A673 (cell line): Measurements from ENCODE around the gene PRTG. TPM values are rescaled to one million over a fixed set of nuclear protein-coding genes. Genes with fewer than 3 reads are reported as not detected.

Experiments used
- BruUV-seq: library from RNA; stranded (reverse); fragments of 400-500 nt; replicated peaks from 2 replicates; lab custom pipeline; 2021; lab: Mats Ljungman, UMichigan
- CTCF ChIA-PET: fragments of 300-600 bp; sonication (Branson Sonifier 250); formaldehyde crosslinking; loops from one replicate; lab custom pipeline; 2022; ENCODE audit warnings: antibody characterized with exemption; lab: Charles Lee
- POLR2A ChIA-PET: fragments of 300-600 bp; sonication (Branson Sonifier 250); formaldehyde crosslinking; loops from one replicate; lab custom pipeline; 2022; ENCODE audit warnings: antibody characterized with exemption; ENCODE audit not compliant: low non-redundant PET; lab: Charles Lee
- DNase-seq: peaks from one replicate; pipeline ENCODE4 v3.0.0-alpha.2; 2015; ENCODE audit warnings: low spot score
- H3K27ac ChIP-seq: fragments of 200-600 bp; sonication (generic); 2 replicates; pipeline ENCODE4 v1.5.1; 2016; ENCODE audit warnings: mixed run types, low read depth, mild to moderate bottlenecking, mixed read lengths, antibody characterized with exemption, low read length; ENCODE audit not compliant: poor library complexity, severe bottlenecking
- H3K27me3 ChIP-seq: fragments of 200-600 bp; sonication (generic); replicated peaks from 2 replicates; pipeline ENCODE4 v1.6.1; 2017; ENCODE audit warnings: mixed run types, low read depth, mild to moderate bottlenecking, mixed read lengths, antibody characterized with exemption, low read length; ENCODE audit not compliant: insufficient read depth, poor library complexity
- H3K36me3 ChIP-seq: fragments of 200-600 bp; sonication (generic); 2 replicates; pipeline ENCODE4 v1.6.1; 2016; ENCODE audit warnings: mixed run types, mild to moderate bottlenecking, mixed read lengths, antibody characterized with exemption, low read length; ENCODE audit not compliant: insufficient read depth, poor library complexity, severe bottlenecking
- H3K4me1 ChIP-seq: fragments of 200-600 bp; sonication (generic); 2 replicates; pipeline ENCODE4 v1.6.1; 2017; ENCODE audit warnings: mixed run types, mild to moderate bottlenecking, mixed read lengths, antibody characterized with exemption, low read length; ENCODE audit not compliant: insufficient read depth, poor library complexity, severe bottlenecking
- H3K4me3 ChIP-seq: fragments of 200-600 bp; sonication (generic); 2 replicates; pipeline ENCODE4 v1.5.1; 2016; ENCODE audit warnings: low read depth, mixed run types, mild to moderate bottlenecking, mixed read lengths, low read length; ENCODE audit not compliant: poor library complexity, severe bottlenecking
- H3K9me3 ChIP-seq: fragments of 200-600 bp; sonication (generic); 2 replicates; pipeline ENCODE4 v1.6.1; 2016; ENCODE audit warnings: mixed run types, low read depth, mild to moderate bottlenecking, mixed read lengths, antibody characterized with exemption, low read length; ENCODE audit not compliant: poor library complexity, severe bottlenecking
- CTCF ChIP-seq: fragments of 300-800, 200-600 bp; sonication (generic); conservative IDR thresholded peaks from 2 replicates; pipeline ENCODE4 v1.5.1; 2017; ENCODE audit warnings: low read depth, mild to moderate bottlenecking, antibody characterized with exemption, low read length, moderate library complexity, mixed read lengths
- EZH2 ChIP-seq: fragments of 200-600 bp; sonication (generic); IDR thresholded peaks from 2 replicates; pipeline ENCODE4 v1.6.1; 2017; ENCODE audit warnings: borderline replicate concordance, low read depth, mild to moderate bottlenecking, mixed read lengths, antibody characterized with exemption, low read length; ENCODE audit not compliant: poor library complexity, severe bottlenecking
- intact Hi-C: fragments of 100-400 bp; cut with micrococcal nuclease; formaldehyde crosslinking; loops from one replicate; pipeline ENCODE4 v1.10.0; 2022; ENCODE audit not compliant: unreplicated experiment
- total RNA-seq: library from RNA; stranded (reverse); gene quantifications from 2 replicates; pipeline ENCODE4 v1.2.3, GENCODE V29; 2021

Gene PRTG
- total RNA-seq, 1 experiment from 2014 or later = 0.02 TPM

GRCh38 chr15:55782901-55783300 lies 39.9 kb upstream of the PRTG start:
- H3K4me1 ChIP-seq = no peaks in the 10 kb centered on the region
- H3K27me3 ChIP-seq = no peaks in the 10 kb centered on the region
- TF ChIP-seq CTCF = no peak
- no peak for TF ChIP-seq EZH2
- DNase-seq = no peak
- no peaks in the 10 kb centered on the region for H3K9me3 ChIP-seq
- H3K27ac ChIP-seq = no peak overlapping the region
- CTCF ChIA-PET = interaction anchor here (0.6 kb wide), 1 partner anchor 17 kb away, joined by 3 read pairs; no protein-coding TSS in a partner anchor
- POLR2A ChIA-PET = no interaction called here
- no TSS peak for BruUV-seq
- H3K4me3 ChIP-seq = no peak overlapping the region
- intact Hi-C loops = no loop called here
- no peaks in the 10 kb centered on the region for H3K36me3 ChIP-seq

GRCh38 chr15:55780292-55780691 lies 37.3 kb upstream of the PRTG start:
- CTCF ChIA-PET = no interaction called here
- intact Hi-C loops = no loop called here
- Histone ChIP-seq H3K27ac (no peak overlapping the region), H3K4me3 (no peak overlapping the region), H3K36me3 (no peaks in the 10 kb centered on the region), H3K9me3 (no peaks in the 10 kb centered on the region), H3K27me3 (no peaks in the 10 kb centered on the region), H3K4me1 (peaks cover 6% of the 10 kb centered on the region)
- POLR2A ChIA-PET = no interaction called here
- BruUV-seq = no TSS peak
- no peak for DNase-seq
- TF ChIP-seq EZH2 (no peak), CTCF (no peak)

- H3K4me3 ChIP-seq = no peak overlapping the region
- no TSS peak for BruUV-seq
- no peak for TF ChIP-seq CTCF
- no peak for TF ChIP-seq EZH2
- H3K27me3 ChIP-seq = no peaks in the 10 kb centered on the region
- no peak overlapping the region for H3K27ac ChIP-seq
- ChIA-PET CTCF (no interaction called here), POLR2A (no interaction called here)
- H3K4me1 ChIP-seq = peaks cover 12% of the 10 kb centered on the region
- DNase-seq = no peak
- intact Hi-C loops = no loop called here
- no peaks in the 10 kb centered on the region for H3K36me3 ChIP-seq
- H3K9me3 ChIP-seq = no peaks in the 10 kb centered on the region
Measured at GRCh38 chr15:55778932-55779331, 36.0 kb upstream of the PRTG start.
